ENCODE data around the gene TCN2. TPM values are rescaled to one million over a fixed set of nuclear protein-coding genes. Genes with fewer than 3 reads are reported as not detected.
"Not testable (repeated sequence)": the region's sequence is repeated elsewhere in the genome, so short reads cannot be mapped to it uniquely, and the experiment has no call there.

Gene TCN2
- total RNA-seq, 1 experiment from 2014 or later = 4.5 TPM

GRCh38 chr22:30654361-30654760 lies 47.4 kb downstream of the TCN2 start:
- H3K27me3 ChIP-seq (replicated peaks) = no peaks in the 10 kb centered on the region
- H3K36me3 ChIP-seq = no peaks in the 10 kb centered on the region
- no peak for DNase-seq (ENCODE audit: low read depth in 1 of 2, low spot score in 2 of 2)
- no peak overlapping the region for H3K4me3 ChIP-seq
- no peaks in the 10 kb centered on the region for H3K9me3 ChIP-seq (replicated peaks)
- H3K27ac ChIP-seq = no peak overlapping the region
- H3K4me1 ChIP-seq (replicated peaks) = peaks cover under 1% of the 10 kb centered on the region; the same call in 1 of the 2 replicates

- H3K27ac ChIP-seq = no peak overlapping the region
- H3K4me3 ChIP-seq = no peak overlapping the region
- DNase-seq (ENCODE audit: low read depth in 1 of 2, low spot score in 2 of 2) = no peak
- no peaks in the 10 kb centered on the region for H3K36me3 ChIP-seq
- H3K4me1 ChIP-seq (replicated peaks) = no peaks in the 10 kb centered on the region
- H3K9me3 ChIP-seq (replicated peaks) = no peaks in the 10 kb centered on the region
- H3K27me3 ChIP-seq (replicated peaks) = no peaks in the 10 kb centered on the region
Measured at GRCh38 chr22:30655532-30655931, 48.6 kb downstream of the TCN2 start.

DNA sequence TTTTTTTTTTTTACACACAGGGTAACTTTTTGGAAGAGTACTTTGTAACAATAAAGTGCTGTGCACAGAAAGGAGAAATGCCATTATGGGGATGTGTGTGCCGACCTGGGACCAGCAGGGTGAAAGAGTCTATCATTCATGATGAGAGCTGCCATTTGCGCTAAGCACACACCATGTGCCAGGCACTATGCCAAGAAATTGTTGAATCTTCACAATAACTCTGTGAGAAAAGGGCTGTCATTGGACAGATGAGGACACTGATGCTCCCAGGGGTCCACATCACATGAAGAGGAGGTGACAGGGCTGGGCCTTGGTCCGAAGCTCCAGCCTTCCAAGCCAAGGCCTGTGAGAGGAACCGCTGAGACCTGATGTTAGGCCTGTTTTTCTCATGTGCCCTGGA lies 55.1 kb downstream of the TCN2 start:
- H3K27me3 ChIP-seq (replicated peaks) = no peaks in the 10 kb centered on the region
- peaks cover 5% of the 10 kb centered on the region for H3K4me1 ChIP-seq (replicated peaks)
- H3K27ac ChIP-seq = no peak overlapping the region
- H3K36me3 ChIP-seq = no peaks in the 10 kb centered on the region
- no peak for DNase-seq (ENCODE audit: low read depth in 1 of 2, low spot score in 2 of 2)
- no peak overlapping the region for H3K4me3 ChIP-seq
- no peaks in the 10 kb centered on the region for H3K9me3 ChIP-seq (replicated peaks)

DNA sequence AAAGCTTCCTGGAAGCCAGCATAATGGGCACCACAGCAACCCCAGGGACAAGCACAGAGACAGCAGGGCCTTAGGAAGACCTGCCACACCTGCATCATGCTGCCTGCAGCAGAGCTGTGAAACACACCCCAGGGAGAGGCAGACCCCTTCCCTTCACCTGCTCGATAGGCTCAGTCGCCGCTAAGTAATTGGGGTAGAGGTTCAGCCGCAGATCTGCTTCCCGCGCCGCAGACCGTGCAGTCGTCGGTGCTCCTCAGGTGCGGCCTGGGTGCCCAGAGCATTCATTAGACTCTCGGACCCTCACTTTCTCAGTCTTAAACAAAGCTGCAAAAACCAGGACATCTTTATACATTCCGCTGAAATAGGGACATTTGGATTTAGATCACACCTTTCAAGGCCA lies 57.8 kb downstream of the TCN2 start:
- H3K4me1 ChIP-seq (replicated peaks) = peaks cover 13% of the 10 kb centered on the region
- H3K27me3 ChIP-seq (replicated peaks) = no peaks in the 10 kb centered on the region
- no peaks in the 10 kb centered on the region; the same call in 1 of the 2 replicates for H3K36me3 ChIP-seq
- no peak for DNase-seq (ENCODE audit: low read depth in 1 of 2, low spot score in 2 of 2)
- no peak overlapping the region for H3K4me3 ChIP-seq
- H3K9me3 ChIP-seq (replicated peaks) = no peaks in the 10 kb centered on the region
- H3K27ac ChIP-seq = no peak overlapping the region

GRCh38 chr22:30665266-30665665 lies 58.3 kb downstream of the TCN2 start:
- no peaks in the 10 kb centered on the region for H3K9me3 ChIP-seq (replicated peaks)
- no peak overlapping the region for H3K27ac ChIP-seq
- no peak for DNase-seq (ENCODE audit: low read depth in 1 of 2, low spot score in 2 of 2)
- H3K4me1 ChIP-seq (replicated peaks) = peaks cover 13% of the 10 kb centered on the region
- H3K27me3 ChIP-seq (replicated peaks) = no peaks in the 10 kb centered on the region
- no peaks in the 10 kb centered on the region; the same call in 1 of the 2 replicates for H3K36me3 ChIP-seq
- no peak overlapping the region for H3K4me3 ChIP-seq

DNA sequence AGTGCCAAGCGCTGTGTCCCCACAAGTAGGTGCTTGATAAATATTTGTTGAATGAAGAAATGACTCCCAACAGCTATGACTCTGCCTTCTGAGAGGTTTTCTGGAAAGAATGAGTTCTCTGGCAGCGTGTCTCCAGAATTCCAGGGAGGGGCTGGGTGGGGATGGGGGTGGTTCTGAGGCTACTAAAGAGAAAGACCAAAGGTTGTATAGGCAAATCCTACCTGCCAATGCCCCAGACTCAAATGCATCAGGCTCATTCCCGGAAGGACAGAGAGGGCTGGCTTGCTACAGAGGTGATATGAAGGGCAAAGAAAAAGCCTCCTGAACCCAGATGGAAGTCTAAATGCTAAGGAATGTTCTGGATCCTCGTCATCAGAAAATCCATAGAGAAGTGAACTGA lies 58.8 kb downstream of the TCN2 start:
- Histone ChIP-seq H3K4me1 (replicated peaks) (peaks cover 13% of the 10 kb centered on the region), H3K36me3 (no peaks in the 10 kb centered on the region; the same call in 1 of the 2 replicates), H3K4me3 (no peak overlapping the region), H3K27ac (no peak overlapping the region), H3K27me3 (replicated peaks) (no peaks in the 10 kb centered on the region), H3K9me3 (replicated peaks) (no peaks in the 10 kb centered on the region)
- no peak for DNase-seq (ENCODE audit: low read depth in 1 of 2, low spot score in 2 of 2)

- DNase-seq (ENCODE audit: low read depth in 1 of 2, low spot score in 2 of 2) = no peak
- peaks cover 13% of the 10 kb centered on the region for H3K4me1 ChIP-seq (replicated peaks)
- H3K27me3 ChIP-seq (replicated peaks) = no peaks in the 10 kb centered on the region
- H3K27ac ChIP-seq = no peak overlapping the region
- H3K9me3 ChIP-seq (replicated peaks) = no peaks in the 10 kb centered on the region
- H3K4me3 ChIP-seq = peak overlapping the region; percentile 60
- no peaks in the 10 kb centered on the region; the same call in 1 of the 2 replicates for H3K36me3 ChIP-seq
Measured at GRCh38 chr22:30667107-30667493, 60.1 kb downstream of the TCN2 start.

GRCh38 chr22:30667494-30668385 lies 60.8 kb downstream of the TCN2 start, which contains the start of gene DUSP18:
Gene DUSP18 (minus strand): TSS chr22:30667875. CDS start chr22:30664003, 3,872 bp downstream.
- H3K27ac ChIP-seq = no peak within 1 kb of the TSS
- peaks cover 13% of the 10 kb centered on the region for H3K4me1 ChIP-seq (replicated peaks)
- peak within 1 kb of the TSS; percentile 60 for H3K4me3 ChIP-seq
- no peaks in the 10 kb centered on the region; the same call in 1 of the 2 replicates for H3K36me3 ChIP-seq
- DNase-seq (ENCODE audit: low read depth in 1 of 2, low spot score in 2 of 2) = peak; percentile 91 to 92
- no peaks in the 10 kb centered on the region for H3K27me3 ChIP-seq (replicated peaks)
- H3K9me3 ChIP-seq (replicated peaks) = no peaks in the 10 kb centered on the region

DNA sequence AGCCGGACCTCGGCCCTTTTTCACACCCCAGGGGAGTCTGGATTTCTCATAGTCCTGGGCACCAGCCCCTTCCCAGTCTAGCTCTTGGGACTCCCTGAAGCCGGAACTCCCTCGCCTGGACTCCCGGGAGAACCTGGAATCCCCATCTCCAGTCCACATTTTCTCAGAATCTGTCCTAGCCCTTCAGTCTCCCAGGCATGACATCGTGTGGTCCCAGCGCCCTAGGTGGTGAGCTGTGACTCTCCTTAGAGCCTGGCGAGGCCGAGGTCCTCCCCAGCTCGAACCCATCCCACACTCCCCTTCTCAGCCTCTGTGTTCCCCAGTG lies 61.4 kb downstream of the TCN2 start:
- DNase-seq (ENCODE audit: low read depth in 1 of 2, low spot score in 2 of 2) = no peak
- H3K36me3 ChIP-seq = no peaks in the 10 kb centered on the region; the same call in 1 of the 2 replicates
- H3K4me1 ChIP-seq (replicated peaks) = peaks cover 13% of the 10 kb centered on the region
- H3K9me3 ChIP-seq (replicated peaks) = no peaks in the 10 kb centered on the region
- H3K4me3 ChIP-seq = peak overlapping the region; percentile 60
- no peak overlapping the region for H3K27ac ChIP-seq
- no peaks in the 10 kb centered on the region for H3K27me3 ChIP-seq (replicated peaks)

DNA sequence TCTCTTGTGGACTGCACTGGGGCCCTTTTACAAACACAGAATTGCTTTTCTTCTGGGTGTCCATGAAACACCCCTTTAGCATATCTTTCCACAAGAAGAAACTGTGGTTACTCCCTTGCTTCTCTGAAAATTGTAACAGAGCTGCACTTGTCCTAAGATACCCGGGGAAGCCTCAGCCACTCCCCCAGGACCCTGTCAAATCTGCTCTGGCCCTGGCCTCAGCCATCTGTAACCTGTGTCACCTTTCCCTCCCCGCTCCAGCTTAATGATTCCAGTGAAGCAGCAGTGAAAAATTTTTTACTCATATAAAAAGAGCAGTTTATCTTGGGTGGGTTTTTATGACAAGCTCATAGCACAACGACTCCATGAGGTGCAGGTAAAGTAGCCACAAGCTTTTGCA lies 64.1 kb downstream of the TCN2 start:
- H3K27me3 ChIP-seq (replicated peaks) = no peaks in the 10 kb centered on the region; the same call in 1 of the 2 replicates
- peaks cover 13% of the 10 kb centered on the region for H3K4me1 ChIP-seq (replicated peaks)
- no peak for DNase-seq (ENCODE audit: low read depth in 1 of 2, low spot score in 2 of 2)
- H3K4me3 ChIP-seq = no peak overlapping the region
- no peaks in the 10 kb centered on the region; the same call in 1 of the 2 replicates for H3K36me3 ChIP-seq
- no peak overlapping the region for H3K27ac ChIP-seq
- H3K9me3 ChIP-seq (replicated peaks) = no peaks in the 10 kb centered on the region

- no peaks in the 10 kb centered on the region for H3K36me3 ChIP-seq
- H3K4me3 ChIP-seq = no peak overlapping the region
- peaks cover 2% of the 10 kb centered on the region for H3K4me1 ChIP-seq (replicated peaks)
- no peaks in the 10 kb centered on the region; the same call in 1 of the 2 replicates for H3K27me3 ChIP-seq (replicated peaks)
- no peak overlapping the region for H3K27ac ChIP-seq
- H3K9me3 ChIP-seq (replicated peaks) = no peaks in the 10 kb centered on the region
- no peak for DNase-seq (ENCODE audit: low read depth in 1 of 2, low spot score in 2 of 2)
Measured at GRCh38 chr22:30673136-30673535, 66.2 kb downstream of the TCN2 start.

DNA sequence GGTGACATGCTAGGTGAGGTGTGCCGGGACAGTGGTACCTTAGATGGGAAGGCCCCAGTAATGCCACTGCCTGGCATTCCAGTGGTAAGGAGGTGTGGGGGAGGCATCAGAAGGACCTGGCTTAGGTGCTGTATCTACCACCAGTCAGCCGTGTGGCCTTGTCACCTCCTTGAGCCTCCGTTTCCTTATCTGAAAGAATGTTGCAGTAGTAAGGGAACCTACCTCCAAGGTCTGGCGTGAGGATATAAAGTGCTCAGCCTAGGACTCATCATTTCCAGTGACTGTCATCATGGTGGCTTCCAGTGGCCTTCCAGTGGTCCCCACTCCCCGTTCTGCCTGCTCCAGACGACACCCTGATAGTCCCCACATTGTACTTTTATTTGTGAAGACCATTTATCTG lies 67.5 kb downstream of the TCN2 start:
- no peaks in the 10 kb centered on the region for H3K36me3 ChIP-seq
- no peaks in the 10 kb centered on the region for H3K9me3 ChIP-seq (replicated peaks)

DNA sequence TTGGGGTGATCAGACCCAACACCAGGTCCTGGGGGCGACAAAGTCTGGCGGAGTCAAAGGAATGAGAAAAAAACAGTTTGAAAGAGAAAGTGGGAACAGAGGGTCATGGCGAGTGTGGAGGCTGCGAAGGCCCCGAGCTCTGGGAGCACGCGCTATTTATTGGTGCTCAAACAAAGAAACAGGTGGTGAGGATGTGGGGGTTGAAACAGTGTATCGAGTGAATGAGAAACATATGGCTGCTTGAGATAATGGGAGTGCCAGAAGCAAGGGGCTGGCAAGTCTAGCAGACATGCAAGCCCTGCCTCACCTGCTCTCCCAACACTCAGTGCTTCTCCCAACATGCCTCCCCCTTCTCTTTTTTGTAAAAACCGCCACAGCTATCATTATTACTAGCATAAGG lies 68.5 kb downstream of the TCN2 start:
- H3K27ac ChIP-seq = no peak overlapping the region

More for the DNA sequence above, 67.5 kb downstream of the TCN2 start:
- Histone ChIP-seq H3K4me3 (no peak overlapping the region), H3K27ac (no peak overlapping the region), H3K4me1 (replicated peaks) (no peaks in the 10 kb centered on the region), H3K27me3 (replicated peaks) (peaks cover 8% of the 10 kb centered on the region)
- no peak for DNase-seq (ENCODE audit: low read depth in 1 of 2, low spot score in 2 of 2)

DNA sequence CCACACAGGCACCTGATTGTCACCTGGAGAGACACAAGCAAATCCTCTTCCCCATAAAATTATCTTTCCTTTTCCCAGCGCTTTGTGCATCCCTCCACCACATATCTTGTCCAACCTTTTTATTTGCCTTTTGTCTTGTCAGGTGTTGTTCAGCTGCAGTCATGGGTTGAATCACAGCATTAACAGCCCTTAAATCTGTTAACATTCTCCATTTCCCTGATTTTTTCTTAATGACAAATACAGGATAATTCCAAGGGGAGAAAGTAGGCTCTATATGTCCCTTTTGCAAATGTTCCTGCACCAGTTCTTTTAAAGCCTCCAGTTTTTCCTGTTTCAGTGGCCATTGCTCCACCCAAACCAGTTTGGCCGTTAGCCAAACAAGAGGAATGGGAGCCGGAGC lies 69.6 kb downstream of the TCN2 start:
- H3K4me3 ChIP-seq; H3K27ac ChIP-seq; H3K9me3 ChIP-seq (replicated peaks); H3K4me1 ChIP-seq (replicated peaks); H3K36me3 ChIP-seq; H3K27me3 ChIP-seq (replicated peaks); DNase-seq (ENCODE audit: low read depth in 1 of 2, low spot score in 2 of 2): not testable (repeated sequence)

More for the DNA sequence above, 68.5 kb downstream of the TCN2 start:
- H3K27me3 ChIP-seq (replicated peaks) = peaks cover 8% of the 10 kb centered on the region
- H3K36me3 ChIP-seq = no peaks in the 10 kb centered on the region
- no peak for DNase-seq (ENCODE audit: low read depth in 1 of 2, low spot score in 2 of 2)
- no peak overlapping the region for H3K4me3 ChIP-seq
- H3K4me1 ChIP-seq (replicated peaks) = no peaks in the 10 kb centered on the region
- H3K9me3 ChIP-seq (replicated peaks) = no peaks in the 10 kb centered on the region

Data from SJSA1 (cell line).